Neural crest cell (in vitro differentiated cells): Measurements from ENCODE around the gene FOXJ3. TPM values are rescaled to one million over a fixed set of nuclear protein-coding genes. Genes with fewer than 3 reads are reported as not detected.

Source experiments
- DNase-seq: peaks from one replicate; pipeline ENCODE4 v3.0.0; 2021; ENCODE audit warnings: low read depth, mixed read lengths, low spot score
- H3K27ac Mint-ChIP-seq: one replicate; pipeline ENCODE4 v1.8.0; 2021; ENCODE audit warnings: mild to moderate bottlenecking, mixed read lengths; ENCODE audit not compliant: unreplicated experiment
- H3K27me3 Mint-ChIP-seq: 2 replicates; pipeline ENCODE4 v1.8.0; 2021; ENCODE audit warnings: low read depth, mild to moderate bottlenecking, mixed read lengths
- H3K36me3 Mint-ChIP-seq: 2 replicates; pipeline ENCODE4 v1.8.0; 2021; ENCODE audit warnings: low read depth, mild to moderate bottlenecking, mixed read lengths
- H3K4me1 Mint-ChIP-seq: 2 replicates; pipeline ENCODE4 v1.8.0; 2021; ENCODE audit warnings: mixed read lengths
- H3K4me3 Mint-ChIP-seq: one replicate; pipeline ENCODE4 v1.8.0; 2021; ENCODE audit warnings: mild to moderate bottlenecking, mixed read lengths
- H3K9me3 Mint-ChIP-seq: 2 replicates; pipeline ENCODE4 v1.8.0; 2021; ENCODE audit warnings: mixed read lengths
- total RNA-seq: library from RNA; stranded (reverse); gene quantifications from 2 replicates; pipeline ENCODE4 v1.2.1, GENCODE V29; 2021
- TF ChIP-seq, protein P1 (sequence below): fragments of 200-600 bp; sonication (generic); conservative IDR thresholded peaks from 2 replicates; pipeline ENCODE4 v1.5.0; 2021; ENCODE audit warnings: antibody characterized with exemption, mild to moderate bottlenecking

FOXJ3 gene
- total RNA-seq, 1 donor from 2014 or later: 40.2 TPM

- no peak for DNase-seq
- Mint-ChIP-seq H3K9me3 (no peaks in the 10 kb centered on the region), H3K4me3 (no peak overlapping the region), H3K27ac (no peak overlapping the region), H3K4me1 (peaks cover 8% of the 10 kb centered on the region), H3K36me3 (peaks cover 14% of the 10 kb centered on the region), H3K27me3 (no peaks in the 10 kb centered on the region)
- TF ChIP-seq, protein P1, sequence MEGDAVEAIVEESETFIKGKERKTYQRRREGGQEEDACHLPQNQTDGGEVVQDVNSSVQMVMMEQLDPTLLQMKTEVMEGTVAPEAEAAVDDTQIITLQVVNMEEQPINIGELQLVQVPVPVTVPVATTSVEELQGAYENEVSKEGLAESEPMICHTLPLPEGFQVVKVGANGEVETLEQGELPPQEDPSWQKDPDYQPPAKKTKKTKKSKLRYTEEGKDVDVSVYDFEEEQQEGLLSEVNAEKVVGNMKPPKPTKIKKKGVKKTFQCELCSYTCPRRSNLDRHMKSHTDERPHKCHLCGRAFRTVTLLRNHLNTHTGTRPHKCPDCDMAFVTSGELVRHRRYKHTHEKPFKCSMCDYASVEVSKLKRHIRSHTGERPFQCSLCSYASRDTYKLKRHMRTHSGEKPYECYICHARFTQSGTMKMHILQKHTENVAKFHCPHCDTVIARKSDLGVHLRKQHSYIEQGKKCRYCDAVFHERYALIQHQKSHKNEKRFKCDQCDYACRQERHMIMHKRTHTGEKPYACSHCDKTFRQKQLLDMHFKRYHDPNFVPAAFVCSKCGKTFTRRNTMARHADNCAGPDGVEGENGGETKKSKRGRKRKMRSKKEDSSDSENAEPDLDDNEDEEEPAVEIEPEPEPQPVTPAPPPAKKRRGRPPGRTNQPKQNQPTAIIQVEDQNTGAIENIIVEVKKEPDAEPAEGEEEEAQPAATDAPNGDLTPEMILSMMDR: no peak
These were observed 153.3 kb downstream of the FOXJ3 start for GRCh38 chr1:42181687-42182086.

- H3K27ac Mint-ChIP-seq: no peak overlapping the region
- TF ChIP-seq, protein P1: no peak
These were observed 155.1 kb downstream of the FOXJ3 start for GRCh38 chr1:42179900-42180329.

GRCh38 chr1:42179275-42179674 is 155.8 kb downstream of the FOXJ3 start:
- DNase-seq: no peak
- peaks cover 3% of the 10 kb centered on the region for H3K36me3 Mint-ChIP-seq
- TF ChIP-seq, protein P1: no peak
- H3K4me1 Mint-ChIP-seq: peaks cover 3% of the 10 kb centered on the region
- no peaks in the 10 kb centered on the region for H3K27me3 Mint-ChIP-seq
- no peak overlapping the region for H3K27ac Mint-ChIP-seq
- no peak overlapping the region for H3K4me3 Mint-ChIP-seq
- no peaks in the 10 kb centered on the region for H3K9me3 Mint-ChIP-seq

More at GRCh38 chr1:42179900-42180329, 155.1 kb downstream of the FOXJ3 start:
- H3K27me3 Mint-ChIP-seq: no peaks in the 10 kb centered on the region
- no peaks in the 10 kb centered on the region for H3K9me3 Mint-ChIP-seq
- no peak overlapping the region for H3K4me3 Mint-ChIP-seq
- H3K4me1 Mint-ChIP-seq: peaks cover 3% of the 10 kb centered on the region
- no peak for DNase-seq
- H3K36me3 Mint-ChIP-seq: peaks cover 7% of the 10 kb centered on the region

DNA sequence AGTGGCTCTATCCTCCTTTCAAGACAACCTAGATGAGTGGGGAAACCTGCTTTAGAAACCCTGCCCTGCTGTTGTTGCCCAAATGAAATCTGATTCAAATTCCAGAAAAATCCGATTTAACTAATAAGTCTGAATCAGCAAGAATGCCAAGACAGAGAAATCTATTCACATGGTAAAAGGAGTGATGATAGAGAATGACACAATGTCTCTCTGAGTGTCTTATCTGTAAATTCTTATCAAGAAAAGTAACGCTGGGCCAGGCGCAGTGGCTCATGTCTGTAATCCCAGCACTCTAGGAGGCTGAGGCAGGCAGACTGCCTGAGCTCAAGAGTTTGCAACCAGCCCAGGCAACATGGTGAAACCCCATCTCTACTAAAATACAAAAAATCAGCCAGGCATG is 156.8 kb downstream of the FOXJ3 start:
- Mint-ChIP-seq H3K4me1 (peaks cover 9% of the 10 kb centered on the region), H3K9me3 (no peaks in the 10 kb centered on the region), H3K27ac (no peak overlapping the region), H3K4me3 (no peak overlapping the region), H3K36me3 (peaks cover 3% of the 10 kb centered on the region), H3K27me3 (no peaks in the 10 kb centered on the region)
- TF ChIP-seq, protein P1: no peak
- no peak for DNase-seq

DNA sequence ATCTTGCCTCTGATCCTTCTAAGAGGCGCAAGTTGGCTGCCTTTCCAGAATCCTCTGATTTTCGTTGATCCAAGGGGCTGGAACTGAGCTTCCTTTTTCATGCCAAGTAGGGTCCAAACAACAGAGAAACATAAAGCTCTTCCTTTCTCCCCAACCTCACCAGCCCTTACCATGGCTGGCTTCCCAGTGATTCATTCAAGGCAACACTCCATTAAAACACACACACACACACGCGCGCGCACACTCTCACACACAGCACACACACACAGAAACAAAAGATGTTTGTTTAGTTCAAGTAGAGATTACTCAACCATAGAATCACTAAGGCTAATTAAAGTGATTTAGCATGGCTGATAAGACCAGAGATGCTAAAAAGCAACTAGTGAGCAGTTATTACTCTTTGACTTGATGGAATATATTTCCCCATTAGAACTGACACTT is 157.5 kb downstream of the FOXJ3 start:
- H3K9me3 Mint-ChIP-seq: no peaks in the 10 kb centered on the region
- DNase-seq: no peak
- no peak overlapping the region for H3K4me3 Mint-ChIP-seq
- H3K27ac Mint-ChIP-seq: no peak overlapping the region
- H3K27me3 Mint-ChIP-seq: no peaks in the 10 kb centered on the region
- TF ChIP-seq, protein P1: no peak
- peaks cover 10% of the 10 kb centered on the region for H3K4me1 Mint-ChIP-seq
- peaks cover 3% of the 10 kb centered on the region for H3K36me3 Mint-ChIP-seq
